GM18526 (cell line): ENCODE results near the gene NEK11.

Experiments
- POLR2A ChIP-seq: IDR thresholded peaks from 3 replicates; pipeline ENCODE4 v1.6.1; 2011; ENCODE audit not compliant: insufficient read length; ENCODE audit errors: extremely low read depth

The NEK11 gene

DNA sequence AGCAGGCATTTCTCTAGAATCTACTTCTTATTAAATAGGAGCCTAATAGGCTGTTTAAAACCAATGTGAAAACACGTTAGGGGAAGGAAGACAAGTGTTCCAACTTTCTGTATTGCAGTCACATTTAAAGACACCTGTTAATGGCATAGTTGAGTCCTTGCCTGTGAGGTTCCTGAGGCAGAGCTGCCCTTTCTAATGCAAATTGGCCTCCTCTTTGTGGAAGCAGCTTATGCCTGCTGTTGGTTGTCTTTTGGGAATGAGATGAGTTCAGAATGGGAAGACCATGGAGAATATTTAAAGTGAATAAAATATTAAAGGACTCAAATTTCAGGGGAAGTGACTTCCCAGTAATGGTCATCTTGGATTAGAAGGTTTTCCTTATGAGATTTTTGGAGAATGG is 51.2 kb downstream of the NEK11 start:
- no peak for TF ChIP-seq POLR2A

DNA sequence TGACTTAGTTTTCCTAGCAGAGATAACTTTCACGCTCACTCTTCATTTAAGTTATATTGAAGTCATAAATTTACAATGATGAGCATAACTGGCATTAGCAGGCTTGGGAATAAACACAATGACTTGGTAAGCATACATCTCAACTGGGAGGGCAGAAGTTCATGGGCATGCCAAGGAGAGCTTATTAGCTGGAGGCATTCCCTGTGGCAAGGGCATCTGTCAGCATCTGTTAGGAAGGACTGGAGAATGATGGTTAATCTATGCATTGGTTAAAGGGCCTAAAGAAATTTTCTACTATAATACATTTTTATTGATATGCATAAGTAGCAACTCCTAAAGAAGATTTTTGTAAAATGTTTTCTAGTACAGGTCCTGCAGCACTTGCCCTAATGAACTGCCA is 52.4 kb downstream of the NEK11 start:
- TF ChIP-seq POLR2A, result no peak

- no peak for TF ChIP-seq POLR2A
Measured at GRCh38 chr3:131081224-131081623, 54.5 kb downstream of the NEK11 start.

- TF ChIP-seq POLR2A, result no peak
Measured at GRCh38 chr3:131082246-131082645, 55.6 kb downstream of the NEK11 start.

- TF ChIP-seq POLR2A, result no peak
Measured at GRCh38 chr3:131082871-131083863, 56.5 kb downstream of the NEK11 start.

DNA sequence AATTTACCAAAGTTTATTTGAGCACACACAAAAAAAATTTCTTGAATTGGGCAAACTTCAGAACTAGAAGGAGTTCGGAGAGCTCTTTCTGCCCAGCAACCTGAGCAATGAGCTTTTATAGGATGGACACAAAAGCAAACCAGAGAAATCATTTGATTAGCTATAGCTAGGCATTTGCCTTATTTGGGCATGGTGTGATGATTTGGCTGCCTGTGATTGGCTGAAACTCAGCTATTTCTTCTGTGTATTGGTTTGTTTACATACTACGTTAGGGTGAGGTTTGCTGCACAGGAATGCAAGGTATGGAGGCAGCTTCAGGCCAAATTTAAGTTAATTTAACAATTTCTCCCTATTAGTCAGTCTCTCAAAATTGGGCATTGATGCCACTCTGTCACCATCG is 65.1 kb downstream of the NEK11 start:
- TF ChIP-seq POLR2A, result no peak

GRCh38 chr3:131107637-131108433 is 81.2 kb downstream of the NEK11 start:
- no peak for TF ChIP-seq POLR2A

- no peak for TF ChIP-seq POLR2A
Measured at GRCh38 chr3:131109156-131109555, 82.5 kb downstream of the NEK11 start.

DNA sequence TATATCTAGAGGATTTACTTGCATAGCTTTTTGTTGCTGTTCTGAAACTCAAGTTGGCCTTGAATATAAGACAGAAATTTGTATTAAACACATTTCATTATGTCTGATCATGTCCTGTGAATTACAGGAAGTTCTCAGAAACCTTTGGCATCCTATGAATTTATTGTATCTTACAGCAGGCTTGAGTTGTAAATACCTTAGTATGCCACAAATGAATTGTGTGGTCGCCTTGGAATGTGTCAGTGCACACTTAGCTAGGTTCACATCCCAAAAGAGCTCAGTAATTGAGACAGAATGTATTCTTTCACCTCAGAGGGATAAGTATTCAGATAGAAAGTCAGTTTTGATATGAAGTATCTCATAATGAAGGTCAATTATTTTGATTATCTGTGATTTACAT is 83.4 kb downstream of the NEK11 start:
- TF ChIP-seq POLR2A, result no peak

DNA sequence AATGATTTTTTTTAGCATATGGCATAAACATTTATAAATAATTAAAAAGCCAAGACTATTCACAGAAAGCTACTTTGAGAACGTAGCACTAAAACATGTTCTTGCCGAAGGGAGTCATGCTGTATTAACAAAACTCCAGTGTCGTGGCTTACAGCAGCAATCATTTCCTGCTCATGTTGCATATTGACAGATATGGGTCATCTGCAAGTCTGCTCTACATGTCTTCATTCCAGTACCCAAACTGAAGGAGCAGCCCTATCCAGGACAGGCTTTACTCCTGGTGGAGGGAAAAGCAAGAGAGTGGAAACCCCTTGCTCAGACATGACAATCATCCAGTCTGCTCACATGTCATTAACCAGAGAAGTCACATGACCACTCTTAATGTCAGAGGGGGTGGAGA is 87.6 kb downstream of the NEK11 start:
- TF ChIP-seq POLR2A, result no peak

DNA sequence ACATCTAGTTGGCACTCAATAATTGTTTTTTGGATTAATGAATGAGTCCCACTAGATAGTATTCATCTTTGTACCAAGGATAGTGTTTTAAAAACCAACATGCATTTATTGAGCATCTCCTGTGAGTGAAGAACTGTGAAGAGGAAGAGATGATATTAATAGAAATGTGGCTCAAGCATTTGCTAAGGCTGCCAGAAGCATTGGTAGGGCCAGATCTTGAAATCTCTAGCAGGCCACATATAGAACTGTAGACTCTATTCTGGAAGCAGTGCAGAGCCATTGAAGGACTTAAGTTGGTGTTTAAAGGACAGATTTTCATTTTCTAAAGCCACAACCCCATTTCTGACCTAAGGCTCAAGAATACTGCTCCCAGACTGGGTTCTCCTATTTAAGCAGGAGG is 99.0 kb downstream of the NEK11 start:
- TF ChIP-seq POLR2A, result no peak

DNA sequence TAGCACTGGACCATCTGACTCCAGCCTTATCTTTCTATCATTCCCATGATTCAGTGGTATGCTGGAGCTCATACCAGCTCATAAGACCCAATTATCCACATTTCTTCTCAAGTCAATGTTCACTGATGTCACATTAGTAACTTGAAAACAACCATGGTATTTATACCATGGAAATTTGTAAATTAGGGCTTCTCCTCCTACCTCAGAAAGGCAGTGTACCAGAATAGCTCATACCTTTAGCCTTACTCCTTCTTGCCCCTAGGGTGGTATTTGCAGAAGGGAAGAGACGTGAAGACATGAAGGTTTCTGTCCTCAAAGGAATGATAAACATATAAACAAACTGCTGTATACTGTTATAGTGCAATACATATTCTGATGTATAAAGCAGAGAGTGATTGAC is 114.2 kb downstream of the NEK11 start:
- no peak for TF ChIP-seq POLR2A

GRCh38 chr3:131141770-131142169 is 115.1 kb downstream of the NEK11 start:
- no peak for TF ChIP-seq POLR2A

GRCh38 chr3:131142580-131142979 is 115.9 kb downstream of the NEK11 start:
- no peak for TF ChIP-seq POLR2A

- TF ChIP-seq POLR2A, result no peak
Measured at GRCh38 chr3:131143802-131144201, 117.1 kb downstream of the NEK11 start.

- TF ChIP-seq POLR2A, result no peak
Measured at GRCh38 chr3:131147534-131147933, 120.9 kb downstream of the NEK11 start.
